GM18909 (cell line): ENCODE results near the gene SLFN11.
"Not testable (repeated sequence)": the region's sequence is repeated elsewhere in the genome, so short reads cannot be mapped to it uniquely, and the experiment has no call there.

Experiments used
- ATAC-seq: cut with Tn5 transposase; IDR thresholded peaks from one replicate; pipeline ENCODE4 v1.9.1; 2021; ENCODE audit warnings: mild to moderate bottlenecking; ENCODE audit not compliant: unreplicated experiment, poor library complexity

The SLFN11 gene

DNA sequence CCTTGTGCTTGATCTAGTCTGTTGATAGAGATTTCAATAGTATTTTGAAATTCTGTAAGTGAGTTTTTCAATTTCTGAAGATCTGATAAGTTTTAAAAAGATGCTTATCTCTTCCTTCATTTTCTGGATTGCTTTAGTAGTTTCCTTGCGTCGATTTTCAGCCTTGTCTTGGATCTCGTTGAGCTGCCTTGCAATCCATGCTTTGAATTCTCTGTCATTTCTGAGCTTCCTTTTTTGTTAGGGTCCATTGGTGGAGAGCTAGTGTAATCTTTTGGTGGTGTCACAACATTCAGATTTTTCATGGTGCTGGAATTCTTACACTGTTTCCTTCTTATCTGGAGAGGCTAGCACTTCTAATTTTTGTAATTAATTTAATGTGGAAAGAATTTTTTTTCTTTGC is 61.1 kb downstream of the SLFN11 start:
- ATAC-seq = no peak

DNA sequence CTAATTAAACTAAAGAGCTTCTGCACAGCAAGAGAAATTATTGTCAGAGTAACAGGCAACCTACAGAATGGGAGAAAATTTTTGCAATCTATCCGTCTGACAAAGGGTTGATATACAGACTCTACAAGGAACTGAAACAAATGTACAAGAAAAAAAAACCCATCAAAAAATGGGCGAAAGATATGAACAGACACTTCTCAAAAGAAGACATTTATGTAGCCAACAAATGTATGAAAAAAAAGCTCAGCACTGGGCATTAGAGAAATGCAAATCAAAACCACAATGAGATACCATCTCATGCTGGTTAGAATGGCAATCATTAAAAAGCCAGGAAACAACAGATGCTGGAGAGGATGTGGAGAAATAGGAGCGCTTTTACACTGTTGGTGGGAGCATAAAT is 64.1 kb downstream of the SLFN11 start:
- not testable (repeated sequence) for ATAC-seq
